HCT116 (cell line): ENCODE measurements around the gene CUEDC2. TPM values are rescaled to one million over a fixed set of nuclear protein-coding genes. Genes with fewer than 3 reads are reported as not detected.
A peak's percentile ranks its signal among the peaks of the same experiment; 100 is the strongest.

ENCODE experiments used
- ATAC-seq: fragments of 200-7000 bp; cut with Tn5 transposase; 2 replicates; pipeline ENCODE4 v1.9.1; 2020; ENCODE audit warnings: mild to moderate bottlenecking, moderate library complexity
- BruUV-seq: library from RNA; stranded (reverse); fragments of 400-500 nt; replicated peaks from 2 replicates; lab custom pipeline; 2021; lab: Mats Ljungman, UMichigan
- CTCF ChIA-PET: fragments of 300-600 bp; sonication (Branson Sonifier 250); formaldehyde crosslinking; loops from one replicate; lab custom pipeline; 2021; ENCODE audit warnings: antibody characterized with exemption; lab: Charles Lee
- POLR2A ChIA-PET: fragments of 300-600, 350-600 bp; sonication (Branson Sonifier 250); formaldehyde crosslinking; loops from one replicate; lab custom pipeline; 2021; ENCODE audit warnings: antibody characterized with exemption; lab: Charles Lee
- RAD21 ChIA-PET, 2 experiments: fragments of 300-600 bp; sonication (Branson Sonifier 250); formaldehyde crosslinking; loops; one replicate each; lab custom pipeline; 2023; ENCODE audit warnings: low total read pairs in 2 of 2; ENCODE audit not compliant: uncharacterized antibody in 2 of 2, unreplicated experiment in 2 of 2, low non-redundant PET in 1 of 2; lab: Charles Lee
- DNase-seq: peaks from one replicate; pipeline ENCODE4 v3.0.0-alpha.2; 2010; ENCODE audit warnings: low read depth, low spot score
- H2AFZ ChIP-seq: fragments of 200-600 bp; shearing (Covaris generic), sonication (generic); 2 replicates; pipeline ENCODE4 v1.6.1; 2017; ENCODE audit warnings: low read depth, mixed run types, mixed read lengths, antibody characterized with exemption, low read length; ENCODE audit not compliant: poor library complexity, severe bottlenecking
- H3K27ac ChIP-seq: 2 replicates; pipeline ENCODE4 v1.5.1; 2012; ENCODE audit warnings: low read depth, low read length
- H3K27me3 ChIP-seq: fragments of 200-600 bp; sonication (generic); 2 replicates; pipeline ENCODE4 v1.6.1; 2016; ENCODE audit warnings: mixed run types, low read length, mixed read lengths; ENCODE audit not compliant: insufficient read depth
- H3K36me3 ChIP-seq, 2 experiments: fragments of 200-500 bp in 1 of 2; fragments of 200-600 bp in 1 of 2; sonication (Bioruptor generic) in 1 of 2; sonication (generic) in 1 of 2; 2 replicates each; pipeline versions ENCODE4 v1.5.1 to v1.6.1; 2014 to 2016; ENCODE audit warnings: low read length in 2 of 2, inconsistent platforms in 1 of 2, mixed read lengths in 1 of 2, mixed run types in 1 of 2; ENCODE audit not compliant: insufficient read depth in 2 of 2, control insufficient read depth in 1 of 2
- H3K4me1 ChIP-seq, 2 experiments: fragments of 200-600 bp in 1 of 2; sonication (generic) in 1 of 2; 2 replicates each; pipeline versions ENCODE4 v1.5.1 to v1.6.1; 2012 to 2017; ENCODE audit warnings: low read length in 2 of 2, inconsistent platforms in 1 of 2, mild to moderate bottlenecking in 1 of 2, mixed read lengths in 1 of 2, mixed run types in 1 of 2, moderate library complexity in 1 of 2; ENCODE audit not compliant: insufficient read depth in 2 of 2, control insufficient read depth in 1 of 2
- H3K4me2 ChIP-seq: fragments of 200-600 bp; sonication (generic); 2 replicates; pipeline ENCODE4 v1.6.1; 2017; ENCODE audit warnings: mixed run types, low read length, mixed read lengths
- H3K4me3 ChIP-seq, 2 experiments: fragments of 200-600 bp in 1 of 2; sonication (generic) in 1 of 2; replicated peaks in 1 of 2; 2 replicates each; pipeline ENCODE4 v1.5.1; 2011 to 2016; ENCODE audit warnings: low read length in 2 of 2, control low read depth in 1 of 2, low read depth in 1 of 2, mild to moderate bottlenecking in 1 of 2, mixed read lengths in 1 of 2, mixed run types in 1 of 2
- H3K79me2 ChIP-seq: fragments of 200-600 bp; sonication (generic); 2 replicates; pipeline ENCODE4 v1.6.1; 2017; ENCODE audit warnings: mild to moderate bottlenecking, mixed run types, low read length, moderate library complexity, mixed read lengths; ENCODE audit not compliant: insufficient read depth
- H3K9ac ChIP-seq: fragments of 200-600 bp; sonication (generic); 2 replicates; pipeline ENCODE4 v1.6.1; 2016; ENCODE audit warnings: low read length, mixed read lengths
- H3K9me2 ChIP-seq: fragments of 200-600 bp; sonication (generic), shearing (Covaris generic); 2 replicates; pipeline ENCODE4 v1.6.1; 2017; ENCODE audit warnings: mixed run types, mild to moderate bottlenecking, moderate library complexity; ENCODE audit not compliant: insufficient read depth
- H3K9me3 ChIP-seq, 2 experiments: fragments of 200-500 bp in 1 of 2; fragments of 200-600 bp in 1 of 2; sonication (Bioruptor generic) in 1 of 2; sonication (generic) in 1 of 2; 2 replicates each; pipeline ENCODE4 v1.6.1; 2014 to 2017; ENCODE audit warnings: low read length in 2 of 2, mixed read lengths in 2 of 2, inconsistent platforms in 1 of 2, low read depth in 1 of 2, mild to moderate bottlenecking in 1 of 2, mixed run types in 1 of 2, moderate library complexity in 1 of 2; ENCODE audit not compliant: control insufficient read depth in 1 of 2, insufficient read depth in 1 of 2
- H4K20me1 ChIP-seq: fragments of 200-600 bp; sonication (generic), shearing (Covaris generic); 2 replicates; pipeline ENCODE4 v1.6.1; 2017; ENCODE audit warnings: mixed run types, mild to moderate bottlenecking, moderate library complexity; ENCODE audit not compliant: insufficient read depth
- EGR1 ChIP-seq: IDR thresholded peaks from 2 replicates; pipeline ENCODE4 v1.6.1; 2012; ENCODE audit warnings: low read depth
- JUND ChIP-seq: IDR thresholded peaks from 2 replicates; pipeline ENCODE4 v1.6.1; 2012
- POLR2AphosphoS5 ChIP-seq: IDR thresholded peaks from 2 replicates; pipeline ENCODE4 v1.6.1; 2011; ENCODE audit warnings: mild to moderate bottlenecking, low read depth, low read length, moderate library complexity
- TCF7L2 ChIP-seq: IDR thresholded peaks from 2 replicates; pipeline ENCODE4 v1.7.0; 2011; ENCODE audit warnings: borderline replicate concordance, inconsistent platforms; ENCODE audit not compliant: insufficient read depth, insufficient read length; ENCODE audit errors: extremely low read depth
- YY1 ChIP-seq: IDR thresholded peaks from 2 replicates; pipeline ENCODE4 v1.6.1; 2011; ENCODE audit warnings: low read length, low read depth, moderate library complexity, mild to moderate bottlenecking; ENCODE audit not compliant: insufficient replicate concordance; ENCODE audit errors: extremely low read depth
- intact Hi-C: fragments of 100-400 bp; cut with micrococcal nuclease; formaldehyde crosslinking; loops from 2 replicates; pipeline ENCODE4 v1.10.0; 2022
- total RNA-seq: library from RNA; stranded (reverse); gene quantifications from one replicate; pipeline ENCODE4 v1.2.1, GENCODE V29; 2021; ENCODE audit not compliant: unreplicated experiment

Gene CUEDC2
- total RNA-seq, 1 experiment from 2014 or later = 96.7 TPM

GRCh38 chr10:102453502-102453901 lies 21.1 kb upstream of the CUEDC2 start:
- Histone ChIP-seq H2AFZ (no peak overlapping the region), H3K4me2 (peak overlapping the region; percentile 98)
- TF ChIP-seq POLR2AphosphoS5 = peak; percentile 3; the same call in 1 of the 2 replicates
- no peak for TF ChIP-seq JUND
- TF ChIP-seq, all 23 proteins: peak for 1
- CTCF ChIA-PET = interaction anchor here (0.7 to 1.1 kb wide), 4 partner anchors 8 to 223 kb away, joined by 3 to 6 read pairs (median 4); no protein-coding TSS in a partner anchor
- H3K4me3 ChIP-seq = no peak overlapping the region
- no TSS peak for BruUV-seq
- no peak for ATAC-seq
- no peaks in the 10 kb centered on the region for H3K9me2 ChIP-seq
- POLR2A ChIA-PET = interaction anchor here (1.4 to 6.1 kb wide), 3 partner anchors 8 to 20 kb away, joined by 3 to 39 read pairs (median 36); partner anchors contain the start of gene CUEDC2
- no peaks in the 10 kb centered on the region for H4K20me1 ChIP-seq
- RAD21 ChIA-PET = interaction anchor here in 1 of 2 experiments (0.6 kb wide), 1 partner anchor 10 kb away, joined by 3 read pairs; no protein-coding TSS in a partner anchor
- peaks cover 28 to 38% of the 10 kb centered on the region in 2 experiments for H3K4me1 ChIP-seq
- H3K9ac ChIP-seq = peak overlapping the region; percentile 7; the same call in 1 of the 2 replicates
- DNase-seq = no peak
- H3K36me3 ChIP-seq = peaks cover 4 to 13% of the 10 kb centered on the region in 2 experiments; a peak in 2 of 4 replicates
- H3K27ac ChIP-seq = peak overlapping the region; percentile 60; the same call in 1 of the 2 replicates
- intact Hi-C loops = no loop called here
- H3K9me3 ChIP-seq = no peaks in the 10 kb centered on the region
- H3K79me2 ChIP-seq = peaks cover 35% of the 10 kb centered on the region
- H3K27me3 ChIP-seq = no peaks in the 10 kb centered on the region

- intact Hi-C loops = no loop called here
- Histone ChIP-seq H3K4me3 (peak overlapping the region; percentile 6; a peak in 2 of 4 replicates), H3K27me3 (no peaks in the 10 kb centered on the region), H3K9me3 (no peaks in the 10 kb centered on the region), H3K9me2 (no peaks in the 10 kb centered on the region), H3K4me1 (peaks cover 28 to 38% of the 10 kb centered on the region in 2 experiments), H3K4me2 (peak overlapping the region; percentile 98), H3K9ac (peak overlapping the region; percentile 7; the same call in 1 of the 2 replicates), H3K36me3 (peaks cover 4 to 13% of the 10 kb centered on the region in 2 experiments; a peak in 2 of 4 replicates), H3K79me2 (peaks cover 35% of the 10 kb centered on the region), H3K27ac (peak overlapping the region; percentile 60), H4K20me1 (no peaks in the 10 kb centered on the region), H2AFZ (no peak overlapping the region)
- ChIA-PET POLR2A (interaction anchor here (0.8 to 6.1 kb wide), 4 partner anchors 9 to 338 kb away, joined by 3 to 39 read pairs (median 20); partner anchors contain the start of gene CUEDC2), CTCF (interaction anchor here (1.0 to 1.1 kb wide), 4 partner anchors 9 to 222 kb away, joined by 3 to 6 read pairs (median 4); partner anchors contain the start of gene SUFU), RAD21 (interaction anchor here in 1 of 2 experiments (0.6 kb wide), 1 partner anchor 11 kb away, joined by 3 read pairs; no protein-coding TSS in a partner anchor)
- DNase-seq (peak; percentile 69), ATAC-seq (peak; percentile 13; the same call in 1 of the 2 replicates)
- TF ChIP-seq YY1 = peak; percentile 72
- TF ChIP-seq TCF7L2 = peak; percentile 91
- no peak for TF ChIP-seq EGR1
- no TSS peak for BruUV-seq
These were observed 20.4 kb upstream of the CUEDC2 start for GRCh38 chr10:102452672-102453340.
